Activated CD4-positive, alpha-beta T cell treated with anti-CD3 and anti-CD28 coated beads, Interleukin-2, amount 50 U/mL, for 4 hours (primary cell): ENCODE measurements around the gene SFI1.

ENCODE experiments used
- DNase-seq, 2 experiments: peaks; one replicate each; pipeline ENCODE4 v3.0.0-alpha.2; 2020

SFI1 gene

GRCh38 chr22:31637891-31638618 lies 141.7 kb downstream of the SFI1 start:
- DNase-seq, result no peak

- DNase-seq, result no peak
Observed at GRCh38 chr22:31639436-31640039, 143.2 kb downstream of the SFI1 start.

GRCh38 chr22:31646186-31647019 lies 150.1 kb downstream of the SFI1 start:
- DNase-seq, result peak; percentile 42 to 45

GRCh38 chr22:31647066-31647465 lies 150.7 kb downstream of the SFI1 start:
- no peak for DNase-seq

GRCh38 chr22:31647523-31648320 lies 151.4 kb downstream of the SFI1 start:
- DNase-seq, result no peak

- DNase-seq, result no peak
Observed at GRCh38 chr22:31650391-31650790, 154.1 kb downstream of the SFI1 start.

- no peak for DNase-seq
Observed at GRCh38 chr22:31651664-31652063, 155.3 kb downstream of the SFI1 start.

GRCh38 chr22:31652088-31652487 lies 155.8 kb downstream of the SFI1 start:
- DNase-seq, result no peak

GRCh38 chr22:31652911-31653684 lies 156.8 kb downstream of the SFI1 start:
- DNase-seq, result no peak

- no peak for DNase-seq
Observed at GRCh38 chr22:31653944-31654343, 157.6 kb downstream of the SFI1 start.

GRCh38 chr22:31654408-31654807 lies 158.1 kb downstream of the SFI1 start:
- DNase-seq, result no peak

- no peak for DNase-seq
Observed at GRCh38 chr22:31659246-31659645, 162.9 kb downstream of the SFI1 start.

- peak; percentile 31 to 34 for DNase-seq
Observed at GRCh38 chr22:31660860-31661341, 164.6 kb downstream of the SFI1 start.

GRCh38 chr22:31661851-31662667 lies 165.7 kb downstream of the SFI1 start, which contains the start of gene PISD:
Gene PISD, minus strand, starts transcription at chr22:31662215. Its CDS starts 7 bp downstream, at chr22:31662208.
- peak; percentile 94 to 96 for DNase-seq

- DNase-seq, result no peak
Observed at GRCh38 chr22:31662668-31663037, 166.3 kb downstream of the SFI1 start.
